GM13977 (cell line): ENCODE data around the gene CREBBP.

ENCODE experiments used
- DNase-seq: peaks from one replicate; pipeline ENCODE4 v3.0.0; 2012; ENCODE audit warnings: low spot score
- in situ Hi-C: fragments of 300-500 bp; cut with MboI; formaldehyde crosslinking; loops from one replicate; pipeline ENCODE4 v1.12.0; 2022; ENCODE audit warnings: low sequenced_read_pairs, low pct_unique_long_range_greater_than_20kb, mixed read lengths, inconsistent platforms; ENCODE audit not compliant: unreplicated experiment
- TF ChIP-seq, protein P1 (sequence below): IDR thresholded peaks from 2 replicates; pipeline ENCODE4 v1.5.1; 2012; ENCODE audit warnings: mild to moderate bottlenecking, control low read depth; ENCODE audit not compliant: insufficient read depth; ENCODE audit errors: extremely low read depth, missing control alignments

CREBBP gene

DNA sequence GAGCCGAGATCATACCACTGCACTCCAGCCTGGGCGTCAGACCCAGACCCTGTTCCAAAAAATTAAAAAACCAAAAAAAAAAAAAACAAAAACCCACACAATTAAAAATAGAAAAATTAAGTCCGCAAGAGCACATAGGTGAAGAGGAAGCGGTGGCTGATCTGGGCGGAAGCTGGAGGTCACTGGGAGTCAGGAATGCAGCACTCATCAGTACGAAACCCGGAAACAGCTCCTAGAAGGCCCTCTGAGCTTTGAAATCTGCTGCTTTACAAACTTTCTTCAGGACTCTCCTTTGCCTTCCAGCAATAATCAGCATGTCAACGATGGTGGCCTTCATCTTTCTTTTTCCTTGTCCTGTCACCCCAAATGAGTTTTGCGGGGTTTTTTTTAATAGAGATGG is 192.7 kb downstream of the CREBBP start:
- DNase-seq, result no peak
- TF ChIP-seq, protein P1, sequence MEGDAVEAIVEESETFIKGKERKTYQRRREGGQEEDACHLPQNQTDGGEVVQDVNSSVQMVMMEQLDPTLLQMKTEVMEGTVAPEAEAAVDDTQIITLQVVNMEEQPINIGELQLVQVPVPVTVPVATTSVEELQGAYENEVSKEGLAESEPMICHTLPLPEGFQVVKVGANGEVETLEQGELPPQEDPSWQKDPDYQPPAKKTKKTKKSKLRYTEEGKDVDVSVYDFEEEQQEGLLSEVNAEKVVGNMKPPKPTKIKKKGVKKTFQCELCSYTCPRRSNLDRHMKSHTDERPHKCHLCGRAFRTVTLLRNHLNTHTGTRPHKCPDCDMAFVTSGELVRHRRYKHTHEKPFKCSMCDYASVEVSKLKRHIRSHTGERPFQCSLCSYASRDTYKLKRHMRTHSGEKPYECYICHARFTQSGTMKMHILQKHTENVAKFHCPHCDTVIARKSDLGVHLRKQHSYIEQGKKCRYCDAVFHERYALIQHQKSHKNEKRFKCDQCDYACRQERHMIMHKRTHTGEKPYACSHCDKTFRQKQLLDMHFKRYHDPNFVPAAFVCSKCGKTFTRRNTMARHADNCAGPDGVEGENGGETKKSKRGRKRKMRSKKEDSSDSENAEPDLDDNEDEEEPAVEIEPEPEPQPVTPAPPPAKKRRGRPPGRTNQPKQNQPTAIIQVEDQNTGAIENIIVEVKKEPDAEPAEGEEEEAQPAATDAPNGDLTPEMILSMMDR, result no peak
- in situ Hi-C loops, result loop anchor here (25.0 kb wide), 1 partner anchor 200 kb away; the partner anchor contains the start of gene CREBBP

DNA sequence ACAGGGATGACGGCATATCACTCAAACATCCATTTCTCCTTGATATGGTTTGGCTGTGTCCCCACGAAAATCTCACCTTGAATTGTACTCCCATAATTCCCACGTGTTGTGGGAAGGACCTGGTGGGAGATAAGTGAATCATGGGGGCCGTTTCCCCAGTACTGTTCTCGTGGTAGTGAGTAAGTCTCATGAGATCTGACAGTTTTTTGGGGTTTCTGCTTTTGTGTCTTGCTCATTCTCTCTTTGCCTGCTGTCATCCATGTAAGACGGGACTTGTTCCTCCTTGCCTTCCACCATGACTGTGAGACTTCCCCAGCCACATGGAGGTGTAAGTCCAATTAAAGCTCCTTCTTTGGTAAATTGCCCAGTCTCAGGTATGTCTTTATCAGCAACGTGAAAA is 193.5 kb downstream of the CREBBP start:
- TF ChIP-seq, protein P1, result no peak
- in situ Hi-C loops, result loop anchor here (25.0 kb wide), 1 partner anchor 200 kb away; the partner anchor contains the start of gene CREBBP

DNA sequence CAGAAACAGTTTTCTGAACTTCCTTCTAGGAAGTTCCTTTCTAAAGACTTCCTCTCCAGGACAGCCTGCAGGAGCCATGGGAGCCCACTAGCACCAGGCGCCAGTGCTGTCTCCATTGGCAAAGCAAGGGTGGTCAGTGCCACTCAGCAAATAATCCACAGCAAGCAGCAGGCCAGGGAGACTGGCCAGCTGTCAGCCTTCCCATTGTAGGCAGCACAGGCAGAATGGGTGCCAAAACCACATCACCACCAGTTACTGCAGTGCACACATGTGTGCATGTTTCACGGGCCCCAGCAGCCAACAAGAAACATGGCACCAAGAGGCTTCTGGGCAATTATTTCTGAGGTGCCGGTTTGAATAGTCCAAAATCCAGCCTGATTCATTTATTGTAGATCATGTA is 199.3 kb downstream of the CREBBP start:
- TF ChIP-seq, protein P1, result no peak
- no peak for DNase-seq
- in situ Hi-C loops, result loop anchor here (25.0 kb wide), 1 partner anchor 206 kb away; the partner anchor contains the start of gene CREBBP

More for the DNA sequence above, 193.5 kb downstream of the CREBBP start:
- no peak for DNase-seq

DNA sequence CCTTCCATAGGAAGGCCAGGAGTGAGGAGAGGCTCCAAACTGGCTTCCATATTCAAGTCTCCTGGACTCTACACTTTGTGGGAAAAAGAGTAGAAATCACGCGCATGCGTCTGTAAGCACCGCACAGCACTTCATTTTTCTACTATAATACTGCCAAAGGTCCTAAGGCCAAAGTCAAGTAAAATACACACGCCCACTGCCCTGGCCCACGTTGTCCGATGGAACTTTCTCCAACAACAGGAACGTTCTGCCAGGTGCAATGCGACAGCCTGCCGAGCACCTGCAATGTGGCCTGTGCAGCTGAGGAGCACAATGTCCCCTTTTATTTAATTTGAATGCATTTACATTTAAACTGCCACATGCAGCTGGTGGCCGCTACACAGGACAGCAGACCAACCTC is 202.5 kb downstream of the CREBBP start:
- in situ Hi-C loops, result loop anchor here (25.0 kb wide), 1 partner anchor 209 kb away; the partner anchor contains the start of gene CREBBP
- DNase-seq, result no peak

DNA sequence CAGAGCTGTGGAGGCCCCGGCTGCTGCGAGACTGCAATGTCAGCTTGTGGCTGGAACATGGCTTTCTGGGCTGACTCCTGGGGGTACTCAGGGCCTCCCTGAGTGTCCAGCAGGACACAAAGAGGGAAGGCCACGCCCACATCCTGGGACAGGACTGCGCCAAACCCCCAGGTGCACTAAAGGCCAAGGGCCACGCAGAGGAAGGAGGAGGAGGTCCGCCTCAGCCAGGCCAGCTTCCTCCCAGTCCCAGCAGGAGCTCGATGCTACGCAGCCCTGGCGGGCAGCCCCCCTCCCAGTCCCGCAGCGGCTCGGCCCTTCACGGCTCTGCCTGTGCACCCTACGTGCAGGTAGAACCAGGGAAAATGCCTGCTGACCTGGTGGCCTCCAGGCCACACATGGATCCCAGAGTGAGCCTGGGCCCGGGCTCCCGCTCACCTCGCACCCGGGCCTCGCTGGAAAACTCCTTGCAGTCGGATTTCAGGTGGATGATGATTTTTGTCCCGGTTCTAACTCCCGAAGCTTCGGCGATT is 204.8 kb downstream of the CREBBP start:
- in situ Hi-C loops, result loop anchor here (25.0 kb wide), 1 partner anchor 212 kb away; the partner anchor contains the start of gene CREBBP
- no peak for DNase-seq
- TF ChIP-seq, protein P1, result no peak

More for the DNA sequence above, 202.5 kb downstream of the CREBBP start:
- TF ChIP-seq, protein P1, result no peak
